ENCODE measurements around the gene SMIM41. TPM values are rescaled to one million over a fixed set of nuclear protein-coding genes. Genes with fewer than 3 reads are reported as not detected.

Gene SMIM41
- total RNA-seq, 1 donor from 2014 or later: 0.88 TPM

- Mint-ChIP-seq H3K9me3 (ENCODE audit: unreplicated experiment) (peaks cover 3% of the 10 kb centered on the region), H3K4me1 (ENCODE audit: low read depth, unreplicated experiment) (peaks cover 3% of the 10 kb centered on the region), H3K27ac (ENCODE audit: unreplicated experiment) (no peak overlapping the region), H3K36me3 (ENCODE audit: unreplicated experiment) (peaks cover 4% of the 10 kb centered on the region), H3K27me3 (ENCODE audit: unreplicated experiment) (peaks cover 9% of the 10 kb centered on the region), H3K4me3 (ENCODE audit: unreplicated experiment) (no peak overlapping the region)
- no peak for DNase-seq
- TF ChIP-seq CTCF (IDR thresholded peaks at IDR 0.05; ENCODE audit: partially characterized antibody, unreplicated experiment): no peak
These were observed 38.5 kb upstream of the SMIM41 start for GRCh38 chr12:52041035-52041434.

GRCh38 chr12:52041695-52042123 lies 37.8 kb upstream of the SMIM41 start:
- Mint-ChIP-seq H3K4me1 (ENCODE audit: low read depth, unreplicated experiment) (peaks cover 3% of the 10 kb centered on the region), H3K36me3 (ENCODE audit: unreplicated experiment) (peaks cover 4% of the 10 kb centered on the region), H3K27me3 (ENCODE audit: unreplicated experiment) (peaks cover 9% of the 10 kb centered on the region), H3K27ac (ENCODE audit: unreplicated experiment) (no peak overlapping the region), H3K4me3 (ENCODE audit: unreplicated experiment) (no peak overlapping the region), H3K9me3 (ENCODE audit: unreplicated experiment) (peaks cover 1% of the 10 kb centered on the region)
- no peak for TF ChIP-seq CTCF (IDR thresholded peaks at IDR 0.05; ENCODE audit: partially characterized antibody, unreplicated experiment)
- no peak for DNase-seq

- no peak overlapping the region for H3K4me3 Mint-ChIP-seq (ENCODE audit: unreplicated experiment)
- H3K27me3 Mint-ChIP-seq (ENCODE audit: unreplicated experiment): peaks cover 13% of the 10 kb centered on the region
- H3K4me1 Mint-ChIP-seq (ENCODE audit: low read depth, unreplicated experiment): peaks cover 3% of the 10 kb centered on the region
- H3K27ac Mint-ChIP-seq (ENCODE audit: unreplicated experiment): no peak overlapping the region
- peaks cover 4% of the 10 kb centered on the region for H3K36me3 Mint-ChIP-seq (ENCODE audit: unreplicated experiment)
- no peak for TF ChIP-seq CTCF (IDR thresholded peaks at IDR 0.05; ENCODE audit: partially characterized antibody, unreplicated experiment)
- peaks cover 1% of the 10 kb centered on the region for H3K9me3 Mint-ChIP-seq (ENCODE audit: unreplicated experiment)
- no peak for DNase-seq
These were observed 36.7 kb upstream of the SMIM41 start for GRCh38 chr12:52042706-52043385.

- no peak for TF ChIP-seq CTCF (IDR thresholded peaks at IDR 0.05; ENCODE audit: partially characterized antibody, unreplicated experiment)
- peaks cover 4% of the 10 kb centered on the region for H3K36me3 Mint-ChIP-seq (ENCODE audit: unreplicated experiment)
- no peak for DNase-seq
- peaks cover 13% of the 10 kb centered on the region for H3K27me3 Mint-ChIP-seq (ENCODE audit: unreplicated experiment)
- H3K9me3 Mint-ChIP-seq (ENCODE audit: unreplicated experiment): peaks cover 1% of the 10 kb centered on the region
- H3K4me1 Mint-ChIP-seq (ENCODE audit: low read depth, unreplicated experiment): peaks cover 3% of the 10 kb centered on the region
- no peak overlapping the region for H3K27ac Mint-ChIP-seq (ENCODE audit: unreplicated experiment)
- H3K4me3 Mint-ChIP-seq (ENCODE audit: unreplicated experiment): no peak overlapping the region
These were observed 35.9 kb upstream of the SMIM41 start for GRCh38 chr12:52043386-52044212.
